Keratinocyte (primary cell): ENCODE measurements around the gene DCAF6. TPM values are rescaled to one million over a fixed set of nuclear protein-coding genes. Genes with fewer than 3 reads are reported as not detected.

Source experiments
- DNase-seq: peaks from one replicate; pipeline ENCODE4 v3.0.0-alpha.2; 2011; ENCODE audit warnings: low read depth, missing footprints, low spot score
- FAIRE-seq: peaks from 2 replicates; lab custom pipeline; 2011; peaks lifted over from hg19 to GRCh38; lab: Jason Lieb, UNC
- H2AFZ ChIP-seq: 2 replicates; pipeline ENCODE4 v1.6.0; 2012; ENCODE audit warnings: low read length, control low read depth, inconsistent platforms; ENCODE audit not compliant: control insufficient read depth
- H3K27ac ChIP-seq: 2 replicates; pipeline ENCODE4 v1.5.1; 2011; ENCODE audit warnings: low read length; ENCODE audit not compliant: control insufficient read depth, insufficient read depth
- H3K27me3 ChIP-seq: 3 replicates; pipeline ENCODE4 v1.6.0; 2011; ENCODE audit warnings: low read length; ENCODE audit not compliant: control insufficient read depth, insufficient read depth; ENCODE audit errors: extremely low read depth
- H3K36me3 ChIP-seq, 2 experiments: 2 replicates in 1 of 2; 3 replicates in 1 of 2; pipeline ENCODE4 v1.5.1; 2011; ENCODE audit warnings: low read length in 2 of 2, mild to moderate bottlenecking in 1 of 2; ENCODE audit not compliant: control insufficient read depth in 2 of 2, insufficient read depth in 2 of 2; ENCODE audit errors: extremely low read depth in 1 of 2
- H3K4me1 ChIP-seq: 3 replicates; pipeline ENCODE4 v1.5.1; 2011; ENCODE audit warnings: low read length; ENCODE audit not compliant: control insufficient read depth, insufficient read depth; ENCODE audit errors: extremely low read depth
- H3K4me2 ChIP-seq: 3 replicates; pipeline ENCODE4 v1.6.0; 2011; ENCODE audit warnings: low read depth, low read length; ENCODE audit not compliant: control insufficient read depth, insufficient read depth; ENCODE audit errors: extremely low read depth
- H3K4me3 ChIP-seq, 3 experiments: fragments of 200-600 bp in 1 of 3; sonication (generic) in 1 of 3; 2 replicates in 2 of 3; 3 replicates in 1 of 3; pipeline ENCODE4 v1.5.1; 2011 to 2016; ENCODE audit warnings: low read length in 3 of 3, mild to moderate bottlenecking in 3 of 3, control low read depth in 2 of 3, inconsistent platforms in 1 of 3, low read depth in 1 of 3, mixed read lengths in 1 of 3, mixed run types in 1 of 3, moderate library complexity in 1 of 3; ENCODE audit not compliant: control insufficient read depth in 2 of 3, insufficient read depth in 2 of 3; ENCODE audit errors: extremely low read depth in 1 of 3
- H3K79me2 ChIP-seq: 2 replicates; pipeline ENCODE4 v1.6.0; 2012; ENCODE audit warnings: low read length; ENCODE audit not compliant: control insufficient read depth, insufficient read depth
- H3K9ac ChIP-seq: 3 replicates; pipeline ENCODE4 v1.6.0; 2011; ENCODE audit warnings: low read length; ENCODE audit not compliant: control insufficient read depth, insufficient read depth; ENCODE audit errors: extremely low read depth
- H3K9me1 ChIP-seq: 3 replicates; pipeline ENCODE4 v1.6.0; 2011; ENCODE audit warnings: low read length; ENCODE audit not compliant: control insufficient read depth, insufficient read depth; ENCODE audit errors: extremely low read depth
- H3K9me3 ChIP-seq: 2 replicates; pipeline ENCODE4 v1.5.1; 2012; ENCODE audit warnings: low read depth, low read length; ENCODE audit not compliant: control insufficient read depth
- H4K20me1 ChIP-seq: 3 replicates; pipeline ENCODE4 v1.6.0; 2011; ENCODE audit warnings: low read length; ENCODE audit not compliant: control insufficient read depth, insufficient read depth; ENCODE audit errors: extremely low read depth
- CTCF ChIP-seq, 3 experiments: IDR thresholded peaks in 1 of 3; conservative IDR thresholded peaks in 1 of 3; optimal IDR thresholded peaks in 1 of 3; 2 replicates in 2 of 3; 3 replicates in 1 of 3; pipeline versions ENCODE3 to v1.5.1; 2011; ENCODE audit warnings: low read length in 3 of 3, mild to moderate bottlenecking in 3 of 3, moderate library complexity in 2 of 3, control low read depth in 1 of 3, inconsistent platforms in 1 of 3; ENCODE audit not compliant: insufficient read depth in 2 of 3; ENCODE audit errors: extremely low read depth in 1 of 3
- EZH2 ChIP-seq: IDR thresholded peaks from one replicate; pipeline ENCODE4 v1.6.1; 2012; ENCODE audit warnings: inconsistent platforms, mild to moderate bottlenecking, low read length, moderate library complexity
- dilution Hi-C: fragments of 300-500 bp; cut with MboI; formaldehyde crosslinking; loops from one replicate; pipeline ENCODE4 v1.7.0; 2020; ENCODE audit warnings: low sequenced_read_pairs; ENCODE audit not compliant: extremely low pct_ligation_motif_present
- polyA plus RNA-seq, 5 experiments: library from polyadenylated mRNA; depleted of rRNA in 3 of 5; stranded (reverse) in 3 of 5; stranded (forward) in 1 of 5; unstranded in 1 of 5; fragments of >200 nt; gene quantifications; 1 replicate in 1 of 5; 2 replicates in 3 of 5; 3 replicates in 1 of 5; pipeline versions ENCODE4 v1.2.1 to v1.2.3, GENCODE V29; 2011 to 2012; ENCODE audit warnings: missing spikeins in 2 of 5, low read depth in 1 of 5, low replicate concordance in 1 of 5

The DCAF6 gene
- polyA plus RNA-seq, 1 donor (not counting 4 experiments of a cell fraction or from before 2014, with no cell fraction given) = 109 TPM

GRCh38 chr1:167966050-167966449 lies 29.6 kb downstream of the DCAF6 start:
- FAIRE-seq = no peak
- no peaks in the 10 kb centered on the region for H4K20me1 ChIP-seq
- H3K36me3 ChIP-seq = peaks cover 4 to 5% of the 10 kb centered on the region in 2 experiments
- H3K9me3 ChIP-seq = no peaks in the 10 kb centered on the region
- no peaks in the 10 kb centered on the region for H3K4me1 ChIP-seq
- no peaks in the 10 kb centered on the region for H3K9me1 ChIP-seq
- TF ChIP-seq EZH2 (no peak), CTCF (optimal IDR thresholded peaks at IDR 0.05 in 1 of 3, IDR thresholded peaks at IDR 0.05 in 1 of 3, conservative IDR thresholded peaks at IDR 0.05 in 1 of 3; ENCODE audit: extremely low read depth in 1 of 3, insufficient read depth in 2 of 3, low read length in 3 of 3) (no peak)
- peaks cover 34% of the 10 kb centered on the region for H3K79me2 ChIP-seq
- H3K27ac ChIP-seq = no peak overlapping the region
- no peak overlapping the region for H3K4me2 ChIP-seq
- no peaks in the 10 kb centered on the region for H3K27me3 ChIP-seq
- dilution Hi-C loops = no loop called here
- no peak overlapping the region for H2AFZ ChIP-seq
- DNase-seq = no peak
- no peak overlapping the region for H3K9ac ChIP-seq
- H3K4me3 ChIP-seq = no peak overlapping the region

GRCh38 chr1:167968569-167968968 lies 32.1 kb downstream of the DCAF6 start:
- TF ChIP-seq EZH2 = no peak
- no peak for TF ChIP-seq CTCF (optimal IDR thresholded peaks at IDR 0.05 in 1 of 3, IDR thresholded peaks at IDR 0.05 in 1 of 3, conservative IDR thresholded peaks at IDR 0.05 in 1 of 3; ENCODE audit: extremely low read depth in 1 of 3, insufficient read depth in 2 of 3, low read length in 3 of 3)
- H3K9ac ChIP-seq = no peak overlapping the region
- no peak overlapping the region for H3K4me2 ChIP-seq
- peaks cover 4 to 5% of the 10 kb centered on the region in 2 experiments for H3K36me3 ChIP-seq
- H2AFZ ChIP-seq = no peak overlapping the region
- no peaks in the 10 kb centered on the region for H3K9me1 ChIP-seq
- no peaks in the 10 kb centered on the region for H3K4me1 ChIP-seq
- dilution Hi-C loops = no loop called here
- H3K79me2 ChIP-seq = peaks cover 22% of the 10 kb centered on the region
- H4K20me1 ChIP-seq = no peaks in the 10 kb centered on the region
- no peaks in the 10 kb centered on the region for H3K27me3 ChIP-seq
- H3K9me3 ChIP-seq = no peaks in the 10 kb centered on the region
- H3K27ac ChIP-seq = no peak overlapping the region
- DNase-seq (no peak), FAIRE-seq (no peak)
- H3K4me3 ChIP-seq = no peak overlapping the region
